ENCODE data around the gene COL4A6. TPM values are rescaled to one million over a fixed set of nuclear protein-coding genes. Genes with fewer than 3 reads are reported as not detected.

The COL4A6 gene
- total and polyA plus RNA-seq, 10 of the 15 experiments (the other 5 are each of a cell fraction or from before 2014, with no cell fraction given): 0.02 to 0.56 (median 0.05) TPM; not detected in 3

DNA sequence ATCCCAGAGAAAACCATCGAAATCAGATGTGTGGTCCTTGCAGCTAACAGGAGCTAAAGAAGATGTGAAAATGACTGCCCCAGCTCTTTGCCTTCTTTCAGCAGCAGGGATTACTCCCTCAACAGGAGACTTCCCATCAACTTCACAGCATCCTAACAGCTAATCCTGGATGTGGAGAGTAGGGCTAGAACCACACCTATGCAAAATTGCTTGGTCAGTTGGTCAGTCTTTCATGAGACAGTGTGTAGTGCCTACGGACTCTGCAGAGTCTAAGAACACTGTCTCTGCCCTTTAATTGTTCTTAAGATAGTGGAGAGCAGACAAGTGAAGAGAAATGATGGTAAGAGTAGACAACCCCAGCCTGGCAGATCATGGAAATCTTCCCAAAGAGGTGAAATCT lies 133.5 kb downstream of the COL4A6 start (continued):
- TF ChIP-seq, protein P1, sequence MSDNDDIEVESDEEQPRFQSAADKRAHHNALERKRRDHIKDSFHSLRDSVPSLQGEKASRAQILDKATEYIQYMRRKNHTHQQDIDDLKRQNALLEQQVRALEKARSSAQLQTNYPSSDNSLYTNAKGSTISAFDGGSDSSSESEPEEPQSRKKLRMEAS (IDR thresholded peaks at IDR 0.05; ENCODE audit: low read depth, low read length): no peak
- TF ChIP-seq, protein P2, sequence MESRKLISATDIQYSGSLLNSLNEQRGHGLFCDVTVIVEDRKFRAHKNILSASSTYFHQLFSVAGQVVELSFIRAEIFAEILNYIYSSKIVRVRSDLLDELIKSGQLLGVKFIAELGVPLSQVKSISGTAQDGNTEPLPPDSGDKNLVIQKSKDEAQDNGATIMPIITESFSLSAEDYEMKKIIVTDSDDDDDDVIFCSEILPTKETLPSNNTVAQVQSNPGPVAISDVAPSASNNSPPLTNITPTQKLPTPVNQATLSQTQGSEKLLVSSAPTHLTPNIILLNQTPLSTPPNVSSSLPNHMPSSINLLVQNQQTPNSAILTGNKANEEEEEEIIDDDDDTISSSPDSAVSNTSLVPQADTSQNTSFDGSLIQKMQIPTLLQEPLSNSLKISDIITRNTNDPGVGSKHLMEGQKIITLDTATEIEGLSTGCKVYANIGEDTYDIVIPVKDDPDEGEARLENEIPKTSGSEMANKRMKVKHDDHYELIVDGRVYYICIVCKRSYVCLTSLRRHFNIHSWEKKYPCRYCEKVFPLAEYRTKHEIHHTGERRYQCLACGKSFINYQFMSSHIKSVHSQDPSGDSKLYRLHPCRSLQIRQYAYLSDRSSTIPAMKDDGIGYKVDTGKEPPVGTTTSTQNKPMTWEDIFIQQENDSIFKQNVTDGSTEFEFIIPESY (IDR thresholded peaks at IDR 0.05): no peak
- no peak for TF ChIP-seq TCF3 (IDR thresholded peaks at IDR 0.05; ENCODE audit: borderline replicate concordance, insufficient read depth, low read depth, low read length)
- no peak for TF ChIP-seq PAX8 (IDR thresholded peaks at IDR 0.05)
- no peak for TF ChIP-seq ZNF622 (IDR thresholded peaks at IDR 0.05)
- TF ChIP-seq, protein P3, sequence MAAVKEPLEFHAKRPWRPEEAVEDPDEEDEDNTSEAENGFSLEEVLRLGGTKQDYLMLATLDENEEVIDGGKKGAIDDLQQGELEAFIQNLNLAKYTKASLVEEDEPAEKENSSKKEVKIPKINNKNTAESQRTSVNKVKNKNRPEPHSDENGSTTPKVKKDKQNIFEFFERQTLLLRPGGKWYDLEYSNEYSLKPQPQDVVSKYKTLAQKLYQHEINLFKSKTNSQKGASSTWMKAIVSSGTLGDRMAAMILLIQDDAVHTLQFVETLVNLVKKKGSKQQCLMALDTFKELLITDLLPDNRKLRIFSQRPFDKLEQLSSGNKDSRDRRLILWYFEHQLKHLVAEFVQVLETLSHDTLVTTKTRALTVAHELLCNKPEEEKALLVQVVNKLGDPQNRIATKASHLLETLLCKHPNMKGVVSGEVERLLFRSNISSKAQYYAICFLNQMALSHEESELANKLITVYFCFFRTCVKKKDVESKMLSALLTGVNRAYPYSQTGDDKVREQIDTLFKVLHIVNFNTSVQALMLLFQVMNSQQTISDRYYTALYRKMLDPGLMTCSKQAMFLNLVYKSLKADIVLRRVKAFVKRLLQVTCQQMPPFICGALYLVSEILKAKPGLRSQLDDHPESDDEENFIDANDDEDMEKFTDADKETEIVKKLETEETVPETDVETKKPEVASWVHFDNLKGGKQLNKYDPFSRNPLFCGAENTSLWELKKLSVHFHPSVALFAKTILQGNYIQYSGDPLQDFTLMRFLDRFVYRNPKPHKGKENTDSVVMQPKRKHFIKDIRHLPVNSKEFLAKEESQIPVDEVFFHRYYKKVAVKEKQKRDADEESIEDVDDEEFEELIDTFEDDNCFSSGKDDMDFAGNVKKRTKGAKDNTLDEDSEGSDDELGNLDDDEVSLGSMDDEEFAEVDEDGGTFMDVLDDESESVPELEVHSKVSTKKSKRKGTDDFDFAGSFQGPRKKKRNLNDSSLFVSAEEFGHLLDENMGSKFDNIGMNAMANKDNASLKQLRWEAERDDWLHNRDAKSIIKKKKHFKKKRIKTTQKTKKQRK (IDR thresholded peaks at IDR 0.05; ENCODE audit: low read depth, low read length): no peak

DNA sequence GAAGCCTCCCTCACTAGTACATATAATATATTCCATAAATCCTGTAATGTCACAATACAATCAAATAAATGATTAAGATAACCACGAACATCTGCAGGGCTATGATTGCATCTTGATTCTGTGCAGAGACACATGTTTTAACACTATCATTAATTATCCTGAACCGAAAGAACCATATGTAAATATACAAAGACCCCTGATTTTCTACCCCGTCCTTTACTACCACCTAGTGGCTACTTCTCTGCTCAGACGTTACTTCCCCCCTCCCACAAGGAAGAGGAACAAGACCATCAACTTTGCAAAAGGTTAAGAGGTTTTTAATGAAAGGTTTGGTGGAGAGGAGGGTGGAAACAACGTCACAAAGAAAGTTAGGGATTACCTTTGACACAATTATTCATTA lies 134.0 kb downstream of the COL4A6 start:
- in situ Hi-C loops (cut with MboI): no loop called here
- TF ChIP-seq RAD21 (IDR thresholded peaks at IDR 0.05; ENCODE audit: insufficient read depth, low read depth, low read length): peak; percentile 64
- TF ChIP-seq, protein P4, sequence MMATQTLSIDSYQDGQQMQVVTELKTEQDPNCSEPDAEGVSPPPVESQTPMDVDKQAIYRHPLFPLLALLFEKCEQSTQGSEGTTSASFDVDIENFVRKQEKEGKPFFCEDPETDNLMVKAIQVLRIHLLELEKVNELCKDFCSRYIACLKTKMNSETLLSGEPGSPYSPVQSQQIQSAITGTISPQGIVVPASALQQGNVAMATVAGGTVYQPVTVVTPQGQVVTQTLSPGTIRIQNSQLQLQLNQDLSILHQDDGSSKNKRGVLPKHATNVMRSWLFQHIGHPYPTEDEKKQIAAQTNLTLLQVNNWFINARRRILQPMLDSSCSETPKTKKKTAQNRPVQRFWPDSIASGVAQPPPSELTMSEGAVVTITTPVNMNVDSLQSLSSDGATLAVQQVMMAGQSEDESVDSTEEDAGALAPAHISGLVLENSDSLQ (IDR thresholded peaks at IDR 0.05): no peak
- TF ChIP-seq FOXM1 (IDR thresholded peaks at IDR 0.05; ENCODE audit: low read depth, low read length): no peak
- no peak for TF ChIP-seq ATF7 (IDR thresholded peaks at IDR 0.05; ENCODE audit: low read depth)
- TF ChIP-seq NR2F1 (conservative IDR thresholded peaks at IDR 0.05): no peak
- no peak for TF ChIP-seq MTA3 (IDR thresholded peaks at IDR 0.05; ENCODE audit: borderline replicate concordance, low read length)
- no peak for TF ChIP-seq MYB (IDR thresholded peaks at IDR 0.05; ENCODE audit: borderline replicate concordance, low read depth, low read length)
- TF ChIP-seq SMC3 (IDR thresholded peaks at IDR 0.05; ENCODE audit: borderline replicate concordance, low read length): peak; percentile 24; the same call in 1 of the 2 replicates
- no peak for TF ChIP-seq CBX3 (IDR thresholded peaks at IDR 0.05; ENCODE audit: borderline replicate concordance, low read depth)

More for the DNA sequence above, 134.0 kb downstream of the COL4A6 start:
- no peaks in the 10 kb centered on the region for H3K79me2 ChIP-seq (ENCODE audit: control insufficient read depth, insufficient read depth, low read length)
- FAIRE-seq: no peak
- no peaks in the 10 kb centered on the region for H3K4me1 ChIP-seq (ENCODE audit: control insufficient read depth, insufficient read depth, low read length)
- no peaks in the 10 kb centered on the region for H3K9me3 ChIP-seq (replicated peaks; ENCODE audit: control insufficient read depth, insufficient read depth, low read length)
- intact Hi-C loops (cut with micrococcal nuclease; ENCODE audit: unreplicated experiment): loop anchor here (2.0 kb wide), 1 partner anchor 79 kb away; no protein-coding TSS in a partner anchor
- CTCF ChIA-PET: interaction anchor here (0.7 to 1.5 kb wide), 4 partner anchors 71 to 1080 kb away, joined by 3 to 5 read pairs (median 4); no protein-coding TSS in a partner anchor
- POLR2A ChIA-PET: no interaction called here
- 0% methylated on average over 5 of the region's 5 CpGs for WGBS (ENCODE audit: insufficient coverage, insufficient replicate concordance, low lambda C conversion rate, missing lambda C conversion rate)
- RAD21 ChIA-PET (ENCODE audit: unreplicated experiment): interaction anchor here (3.0 kb wide), 1 partner anchor 80 kb away, joined by 13 read pairs; no protein-coding TSS in a partner anchor
- H3K36me3 ChIP-seq (ENCODE audit: control insufficient read depth in 2 of 2, insufficient read depth in 2 of 2, low read length in 1 of 2): no peaks in the 10 kb centered on the region
- no TSS peak for BruUV-seq (replicated peaks)
- H4K20me1 ChIP-seq (ENCODE audit: control insufficient read depth, insufficient read depth): no peaks in the 10 kb centered on the region
- no peak overlapping the region for H2AFZ ChIP-seq (ENCODE audit: control insufficient read depth, low read depth, low read length)
- no peak overlapping the region for H3K4me3 ChIP-seq
- no peak overlapping the region for H3K27ac ChIP-seq (ENCODE audit: control insufficient read depth, insufficient read depth)
- ATAC-seq: peak; percentile 56; the same call in 2 of the 3 replicates
- no peaks in the 10 kb centered on the region; a peak in 2 of 4 replicates for H3K27me3 ChIP-seq (replicated peaks in 1 of 2; ENCODE audit: control insufficient read depth in 2 of 2, insufficient read depth in 2 of 2, low read length in 1 of 2)
- DNase-seq (ENCODE audit: low read depth, low spot score): no peak
- H3K9ac ChIP-seq (ENCODE audit: control insufficient read depth, insufficient read depth, low read length): no peak overlapping the region
- H3K4me2 ChIP-seq (ENCODE audit: control insufficient read depth, insufficient read depth): no peak overlapping the region
- SMC1A ChIA-PET (ENCODE audit: uncharacterized antibody, unreplicated experiment): interaction anchor here (0.7 to 2.6 kb wide), 3 partner anchors 35 to 105 kb away, joined by 3 to 17 read pairs (median 3); no protein-coding TSS in a partner anchor
